Mesendoderm (in vitro differentiated cells): ENCODE data around the gene GPC1.

ENCODE experiments used
- DNase-seq: peaks from one replicate; pipeline ENCODE4 v3.0.0; 2013
- H2AK5ac ChIP-seq: 2 replicates; pipeline ENCODE4 v1.6.1; 2013; ENCODE audit warnings: low read length, inconsistent platforms
- H2BK120ac ChIP-seq: 2 replicates; pipeline ENCODE4 v1.6.1; 2013; ENCODE audit warnings: low read depth, mild to moderate bottlenecking, low read length, moderate library complexity, mixed read lengths
- H2BK15ac ChIP-seq: replicated peaks from 2 replicates; pipeline ENCODE4 v1.6.1; 2013; ENCODE audit warnings: low read depth, mild to moderate bottlenecking, moderate library complexity
- H2BK5ac ChIP-seq: 2 replicates; pipeline ENCODE4 v1.6.1; 2013; ENCODE audit warnings: low read length, inconsistent platforms
- H3K18ac ChIP-seq: 2 replicates; pipeline ENCODE4 v1.6.1; 2013; ENCODE audit warnings: mild to moderate bottlenecking, low read length, mixed read lengths
- H3K23ac ChIP-seq: one replicate; pipeline ENCODE4 v1.6.1; 2013; ENCODE audit warnings: low read length
- H3K27ac ChIP-seq: 2 replicates; pipeline ENCODE4 v1.5.1; 2013; ENCODE audit warnings: low read depth, mild to moderate bottlenecking, inconsistent platforms, low read length, moderate library complexity
- H3K27me3 ChIP-seq: 2 replicates; pipeline ENCODE4 v1.6.1; 2013; ENCODE audit warnings: low read length, control low read depth, mild to moderate bottlenecking, inconsistent platforms; ENCODE audit not compliant: insufficient read depth, poor library complexity
- H3K36me3 ChIP-seq: 2 replicates; pipeline ENCODE4 v1.6.1; 2013; ENCODE audit warnings: low read length, inconsistent platforms; ENCODE audit not compliant: control insufficient read depth, insufficient read depth
- H3K4ac ChIP-seq: one replicate; pipeline ENCODE4 v1.6.1; 2013; ENCODE audit warnings: low read depth, mild to moderate bottlenecking, low read length, moderate library complexity
- H3K4me1 ChIP-seq: 2 replicates; pipeline ENCODE4 v1.6.1; 2013; ENCODE audit warnings: low read depth, low read length, inconsistent platforms; ENCODE audit not compliant: control insufficient read depth
- H3K4me2 ChIP-seq: 2 replicates; pipeline ENCODE4 v1.6.1; 2013; ENCODE audit warnings: low read length
- H3K4me3 ChIP-seq: 2 replicates; pipeline ENCODE4 v1.5.1; 2013; ENCODE audit warnings: mild to moderate bottlenecking, low read length
- H3K56ac ChIP-seq: one replicate; pipeline ENCODE4 v1.6.1; 2013; ENCODE audit warnings: low read length
- H3K79me1 ChIP-seq: 2 replicates; pipeline ENCODE4 v1.6.1; 2013; ENCODE audit warnings: low read length, inconsistent platforms
- H3K79me2 ChIP-seq: 2 replicates; pipeline ENCODE4 v1.6.1; 2013; ENCODE audit warnings: mild to moderate bottlenecking, low read length; ENCODE audit not compliant: control insufficient read depth, insufficient read depth
- H3K9ac ChIP-seq: 2 replicates; pipeline ENCODE4 v1.6.1; 2013; ENCODE audit warnings: low read length, inconsistent platforms
- H4K5ac ChIP-seq: one replicate; pipeline ENCODE4 v1.6.1; 2013; ENCODE audit warnings: low read length
- H4K8ac ChIP-seq: one replicate; pipeline ENCODE4 v1.6.1; 2013; ENCODE audit warnings: low read depth, mild to moderate bottlenecking, control low read depth, low read length, moderate library complexity
- WGBS: extraction: QIAGEN DNeasy Blood & Tissue Kit; methylation state at CpG from one replicate; pipeline ENCODE4 v1.1.7; 2013; ENCODE audit warnings: low lambda C conversion rate, missing lambda C conversion rate; ENCODE audit not compliant: insufficient coverage; ENCODE audit errors: extremely low coverage; 5-methylcytosine and 5-hydroxymethylcytosine counted together

The GPC1 gene

GRCh38 chr2:240463274-240463865 is 27.9 kb downstream of the GPC1 start:
- no peak overlapping the region for H2BK15ac ChIP-seq
- H3K9ac ChIP-seq, result no peak overlapping the region
- no peak overlapping the region for H3K18ac ChIP-seq
- WGBS, result no CpG with 5 or more reads among the region's 22 CpGs
- no peak overlapping the region for H2BK120ac ChIP-seq
- H3K4ac ChIP-seq, result no peak overlapping the region
- H3K23ac ChIP-seq, result no peak overlapping the region
- DNase-seq, result no peak
- H3K27me3 ChIP-seq, result no peaks in the 10 kb centered on the region
- H3K56ac ChIP-seq, result no peak overlapping the region
- no peak overlapping the region for H4K5ac ChIP-seq
- peaks cover under 1% of the 10 kb centered on the region for H3K4me1 ChIP-seq
- H4K8ac ChIP-seq, result no peak overlapping the region
- no peak overlapping the region for H2AK5ac ChIP-seq
- no peak overlapping the region for H2BK5ac ChIP-seq
- H3K27ac ChIP-seq, result no peak overlapping the region
- H3K4me3 ChIP-seq, result no peak overlapping the region
- H3K79me2 ChIP-seq, result no peaks in the 10 kb centered on the region
- H3K36me3 ChIP-seq, result no peaks in the 10 kb centered on the region
- H3K4me2 ChIP-seq, result no peak overlapping the region
- H3K79me1 ChIP-seq, result no peaks in the 10 kb centered on the region

GRCh38 chr2:240463866-240464481 is 28.5 kb downstream of the GPC1 start:
- H3K4me1 ChIP-seq, result no peaks in the 10 kb centered on the region
- no peak overlapping the region for H3K9ac ChIP-seq
- no peak overlapping the region for H3K4ac ChIP-seq
- H3K79me1 ChIP-seq, result no peaks in the 10 kb centered on the region
- H3K4me2 ChIP-seq, result no peak overlapping the region
- H3K36me3 ChIP-seq, result no peaks in the 10 kb centered on the region
- no peak overlapping the region for H2AK5ac ChIP-seq
- no peak overlapping the region for H2BK15ac ChIP-seq
- H3K18ac ChIP-seq, result no peak overlapping the region
- no peak overlapping the region for H4K8ac ChIP-seq
- H2BK5ac ChIP-seq, result no peak overlapping the region
- no peak overlapping the region for H3K4me3 ChIP-seq
- WGBS, result no CpG with 5 or more reads among the region's 21 CpGs
- no peaks in the 10 kb centered on the region for H3K79me2 ChIP-seq
- no peak overlapping the region for H3K56ac ChIP-seq
- no peak for DNase-seq
- no peak overlapping the region for H3K27ac ChIP-seq
- H4K5ac ChIP-seq, result no peak overlapping the region
- no peaks in the 10 kb centered on the region for H3K27me3 ChIP-seq
- no peak overlapping the region for H2BK120ac ChIP-seq
- no peak overlapping the region for H3K23ac ChIP-seq

GRCh38 chr2:240464514-240465241 is 29.2 kb downstream of the GPC1 start:
- Histone ChIP-seq H3K9ac (no peak overlapping the region), H3K4me1 (no peaks in the 10 kb centered on the region), H3K27me3 (no peaks in the 10 kb centered on the region), H3K23ac (no peak overlapping the region), H2BK5ac (no peak overlapping the region), H2BK15ac (no peak overlapping the region), H3K79me2 (no peaks in the 10 kb centered on the region), H2AK5ac (no peak overlapping the region), H3K27ac (no peak overlapping the region), H4K8ac (no peak overlapping the region), H3K36me3 (no peaks in the 10 kb centered on the region), H4K5ac (no peak overlapping the region), H3K18ac (no peak overlapping the region), H3K4me2 (no peak overlapping the region), H3K4me3 (no peak overlapping the region), H2BK120ac (no peak overlapping the region), H3K56ac (no peak overlapping the region), H3K4ac (no peak overlapping the region), H3K79me1 (no peaks in the 10 kb centered on the region)
- WGBS, result no CpG with 5 or more reads among the region's 43 CpGs
- DNase-seq, result no peak

- H4K8ac ChIP-seq, result no peak overlapping the region
- DNase-seq, result no peak
- H3K9ac ChIP-seq, result no peak overlapping the region
Observed at GRCh38 chr2:240465268-240465764, 29.9 kb downstream of the GPC1 start.

GRCh38 chr2:240465765-240466578 is 30.5 kb downstream of the GPC1 start:
- DNase-seq, result no peak
- no CpG with 5 or more reads among the region's 28 CpGs for WGBS
- H3K27ac ChIP-seq, result no peak overlapping the region

More at GRCh38 chr2:240465268-240465764, 29.9 kb downstream of the GPC1 start:
- no peak overlapping the region for H2AK5ac ChIP-seq
- H4K5ac ChIP-seq, result no peak overlapping the region
- WGBS, result no CpG with 5 or more reads among the region's 22 CpGs
- H2BK15ac ChIP-seq, result no peak overlapping the region
- H3K79me2 ChIP-seq, result no peaks in the 10 kb centered on the region
- H2BK120ac ChIP-seq, result no peak overlapping the region
- H3K4me2 ChIP-seq, result no peak overlapping the region
- no peak overlapping the region for H3K56ac ChIP-seq
- H3K4ac ChIP-seq, result no peak overlapping the region
- no peak overlapping the region for H3K18ac ChIP-seq
- no peaks in the 10 kb centered on the region for H3K27me3 ChIP-seq
- H3K4me1 ChIP-seq, result no peaks in the 10 kb centered on the region
- H2BK5ac ChIP-seq, result no peak overlapping the region
- no peaks in the 10 kb centered on the region for H3K79me1 ChIP-seq
- H3K27ac ChIP-seq, result no peak overlapping the region
- H3K36me3 ChIP-seq, result no peaks in the 10 kb centered on the region
- H3K4me3 ChIP-seq, result no peak overlapping the region
- H3K23ac ChIP-seq, result no peak overlapping the region

More at GRCh38 chr2:240465765-240466578, 30.5 kb downstream of the GPC1 start:
- Histone ChIP-seq H2BK15ac (no peak overlapping the region), H3K4ac (no peak overlapping the region), H3K56ac (no peak overlapping the region), H3K36me3 (no peaks in the 10 kb centered on the region), H3K4me2 (no peak overlapping the region), H4K8ac (no peak overlapping the region), H3K4me1 (no peaks in the 10 kb centered on the region), H3K18ac (no peak overlapping the region), H3K9ac (no peak overlapping the region), H3K27me3 (no peaks in the 10 kb centered on the region), H2AK5ac (no peak overlapping the region), H3K23ac (no peak overlapping the region), H2BK5ac (no peak overlapping the region), H2BK120ac (no peak overlapping the region), H3K4me3 (no peak overlapping the region), H4K5ac (no peak overlapping the region), H3K79me2 (no peaks in the 10 kb centered on the region), H3K79me1 (no peaks in the 10 kb centered on the region)
